ENCODE data around the gene HEMGN. TPM values are rescaled to one million over a fixed set of nuclear protein-coding genes. Genes with fewer than 3 reads are reported as not detected.
"Not testable (repeated sequence)": the region's sequence is repeated elsewhere in the genome, so short reads cannot be mapped to it uniquely, and the experiment has no call there.

Gene HEMGN
- total RNA-seq, 1 donor from 2014 or later: 0.33 TPM

- DNase-seq (ENCODE audit: low spot score) (no peak), ATAC-seq (no peak)
Observed at GRCh38 chr9:97966493-97966892, 28.5 kb upstream of the HEMGN start.

DNA sequence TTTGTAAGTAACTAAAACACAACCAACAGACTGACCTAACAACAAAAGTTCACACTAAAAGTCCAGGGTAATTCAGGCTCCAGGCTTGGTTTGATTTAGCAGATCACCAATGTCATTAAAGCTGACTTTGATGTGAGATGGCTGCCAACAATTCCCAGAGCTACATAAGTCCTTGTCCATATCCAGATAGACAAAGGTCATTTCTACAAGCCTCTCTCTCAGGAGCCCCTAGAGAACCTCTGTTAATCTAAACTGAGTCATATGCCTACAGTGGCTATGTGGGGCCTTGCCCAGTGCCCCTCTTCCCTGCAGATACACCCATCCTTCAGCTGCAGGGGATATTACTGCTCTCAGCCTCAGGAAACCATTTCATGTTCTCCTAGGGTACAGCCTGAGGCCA lies 26.9 kb upstream of the HEMGN start:
- no peak for ATAC-seq
- DNase-seq (ENCODE audit: low spot score): no peak

DNA sequence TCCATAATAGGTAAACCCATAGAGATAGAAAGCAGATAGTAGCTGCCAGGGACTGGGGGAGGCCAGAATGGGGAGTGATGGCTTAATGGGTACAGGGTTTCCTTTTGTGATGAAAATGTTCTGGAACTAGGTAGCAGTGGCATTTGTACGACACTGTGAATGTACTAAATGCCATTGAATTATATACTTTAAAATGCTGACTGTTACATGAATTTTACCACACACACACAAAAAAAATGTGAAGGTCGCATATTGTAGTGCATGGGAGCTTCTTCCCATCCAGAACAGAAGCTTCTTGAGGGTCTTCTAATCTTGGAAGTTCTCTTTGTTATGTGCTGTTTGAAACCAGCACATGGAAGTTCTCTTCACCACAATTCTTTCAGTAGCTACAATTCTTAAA lies 25.3 kb upstream of the HEMGN start:
- no peak for DNase-seq (ENCODE audit: low spot score)

GRCh38 chr9:97962575-97962974 lies 24.6 kb upstream of the HEMGN start:
- DNase-seq (ENCODE audit: low spot score) (no peak), ATAC-seq (no peak)

More for the DNA sequence above, 25.3 kb upstream of the HEMGN start:
- ATAC-seq: no peak

DNA sequence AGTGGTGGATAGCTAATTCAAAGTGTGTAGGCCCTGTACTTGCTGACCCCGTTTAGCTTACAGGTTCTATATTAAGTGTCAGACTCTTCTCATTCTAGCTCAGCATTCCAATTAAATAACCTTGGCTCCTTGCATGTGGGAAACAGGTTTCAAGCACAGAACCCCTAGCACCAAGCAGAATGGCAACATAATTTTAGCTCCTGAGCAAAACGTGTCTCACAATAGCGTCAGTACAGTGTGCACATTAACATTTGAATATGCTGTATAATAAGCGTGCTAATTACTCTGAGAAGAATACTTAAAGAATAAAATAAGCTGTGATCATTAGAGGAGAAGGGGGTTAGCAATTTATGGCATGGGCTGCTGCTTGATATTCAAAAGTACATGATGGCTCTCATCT lies 24.2 kb upstream of the HEMGN start:
- DNase-seq (ENCODE audit: low spot score) (no peak), ATAC-seq (no peak)

DNA sequence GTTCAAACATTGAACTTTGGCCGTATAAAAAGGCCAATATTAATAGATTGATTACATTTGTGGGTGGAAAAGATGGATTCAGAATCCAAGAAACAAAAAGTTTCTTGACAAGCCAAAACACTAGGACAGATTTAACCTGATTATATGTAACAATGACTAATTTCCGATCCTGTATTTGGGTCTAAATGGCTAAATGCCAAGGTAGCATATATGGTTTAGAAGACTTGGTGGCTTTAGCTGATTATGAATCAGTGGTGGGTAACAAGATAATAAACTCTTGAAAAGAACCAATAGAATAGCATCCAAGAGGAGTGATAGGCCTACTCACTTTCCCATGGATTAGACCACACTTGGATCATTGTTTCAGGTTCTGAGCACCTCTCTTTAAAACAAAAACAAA lies 23.4 kb upstream of the HEMGN start:
- DNase-seq (ENCODE audit: low spot score) (no peak), ATAC-seq (no peak)

- not testable (repeated sequence) for ATAC-seq; DNase-seq (ENCODE audit: low spot score)
Observed at GRCh38 chr9:97960678-97961328, 22.8 kb upstream of the HEMGN start.

- ATAC-seq (no peak), DNase-seq (ENCODE audit: low spot score) (no peak)
Observed at GRCh38 chr9:97959585-97959984, 21.6 kb upstream of the HEMGN start.

GRCh38 chr9:97958812-97959511 lies 21.0 kb upstream of the HEMGN start:
- DNase-seq (ENCODE audit: low spot score) (no peak), ATAC-seq (no peak)

- no peak for DNase-seq (ENCODE audit: low spot score)
- no peak for ATAC-seq
Observed at GRCh38 chr9:97956331-97956730, 18.4 kb upstream of the HEMGN start.

GRCh38 chr9:97954550-97954989 lies 16.6 kb upstream of the HEMGN start:
- peak; percentile 58 for DNase-seq (ENCODE audit: low spot score)

GRCh38 chr9:97950873-97951272 lies 12.9 kb upstream of the HEMGN start:
- DNase-seq (ENCODE audit: low spot score); ATAC-seq: not testable (repeated sequence)

More at GRCh38 chr9:97954550-97954989, 16.6 kb upstream of the HEMGN start:
- ATAC-seq: peak; percentile 100

- ATAC-seq; DNase-seq (ENCODE audit: low spot score): not testable (repeated sequence)
Observed at GRCh38 chr9:97947094-97947493, 9.1 kb upstream of the HEMGN start.

GRCh38 chr9:97945470-97945869 lies 7.5 kb upstream of the HEMGN start:
- not testable (repeated sequence) for ATAC-seq; DNase-seq (ENCODE audit: low spot score)

- ATAC-seq: no peak
- no peak for DNase-seq (ENCODE audit: low spot score)
Observed at GRCh38 chr9:97944612-97945011, 6.6 kb upstream of the HEMGN start.

DNA sequence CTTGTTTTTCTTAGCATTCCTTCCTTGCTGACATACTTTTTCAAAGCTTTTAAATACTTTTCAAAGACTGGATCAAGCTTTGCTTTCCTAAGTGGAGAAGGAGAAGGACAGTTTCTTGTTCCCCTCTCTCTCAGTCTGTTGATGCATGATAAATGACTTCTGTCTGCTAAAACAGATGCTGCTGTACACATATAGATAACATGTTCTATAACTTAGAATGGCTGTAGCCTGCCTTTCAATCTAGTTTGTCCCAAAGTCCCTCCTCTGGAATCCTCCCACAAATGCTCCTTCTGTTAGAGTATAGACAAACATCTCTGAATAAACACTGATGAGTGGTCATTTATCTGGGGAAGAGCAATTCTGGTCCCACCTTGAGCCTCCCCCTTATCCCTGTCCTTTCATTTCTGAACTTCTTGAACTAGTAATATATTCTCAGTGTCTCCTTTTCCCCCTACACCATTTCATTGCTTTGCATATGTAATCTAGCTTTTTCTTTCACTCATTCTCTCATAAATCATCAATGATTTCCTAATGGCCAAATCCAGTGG lies 5.4 kb upstream of the HEMGN start:
- ATAC-seq: no peak
- no peak for DNase-seq (ENCODE audit: low spot score)

DNA sequence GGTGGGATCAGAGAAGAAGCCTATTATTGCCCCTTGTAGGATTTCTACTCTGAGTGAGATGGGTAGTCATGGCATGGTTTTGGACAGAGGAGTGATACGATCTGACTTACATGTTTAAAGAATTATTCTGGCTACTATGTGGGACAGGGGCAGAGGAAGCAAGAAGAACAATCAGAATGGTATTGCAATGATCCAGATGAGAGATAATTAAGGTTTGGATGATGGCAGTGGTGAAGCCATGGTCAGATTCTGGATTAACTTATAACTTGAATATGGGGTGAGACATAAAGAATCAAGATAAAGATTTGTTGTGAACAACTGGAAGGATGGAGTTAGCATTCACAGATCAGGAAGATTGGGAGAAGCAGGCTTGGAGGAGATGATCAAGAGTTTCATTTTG lies 3.4 kb upstream of the HEMGN start:
- DNase-seq (ENCODE audit: low spot score) (no peak), ATAC-seq (no peak)

DNA sequence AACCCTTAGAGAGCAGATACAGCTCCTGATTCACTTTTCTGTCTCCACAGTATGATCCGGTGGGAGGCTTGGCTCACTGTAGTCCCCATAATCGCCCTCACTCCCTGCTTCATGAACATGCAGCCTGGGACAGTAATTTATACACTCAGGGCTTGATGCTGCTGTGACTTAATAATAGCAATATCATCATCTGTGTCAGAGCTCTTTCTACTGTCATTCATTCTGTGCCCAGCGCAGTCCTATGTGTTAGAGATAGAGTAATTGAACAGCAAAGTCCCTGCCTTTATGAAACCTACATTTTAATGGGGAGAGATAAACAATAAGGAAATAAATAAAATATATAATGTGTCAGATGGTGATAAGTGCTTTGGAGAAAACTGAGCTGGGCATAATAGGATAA lies 2.8 kb upstream of the HEMGN start:
- DNase-seq (ENCODE audit: low spot score) (no peak), ATAC-seq (no peak)

GRCh38 chr9:97940233-97940632 lies 2.3 kb upstream of the HEMGN start:
- no peak for ATAC-seq

DNA sequence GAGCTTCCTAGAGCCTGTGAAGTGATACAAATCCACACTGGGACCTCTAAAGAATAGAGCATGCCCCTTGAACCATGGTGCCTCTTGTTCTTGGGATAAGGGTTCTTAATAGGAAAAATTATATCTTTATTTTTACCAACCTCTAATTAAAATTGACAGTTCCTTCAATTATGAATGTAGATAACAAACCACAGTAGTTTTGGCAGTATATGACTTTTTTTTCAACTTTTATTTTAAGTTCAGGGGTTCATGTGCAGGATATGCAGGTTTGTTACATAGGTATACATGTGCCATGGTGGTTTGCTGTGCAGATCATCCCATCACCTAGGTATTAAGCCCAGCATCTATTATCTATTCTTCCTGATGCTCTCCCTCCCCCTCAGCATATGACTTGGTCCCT lies 974 bp downstream of the HEMGN start:
- ATAC-seq: no peak
- DNase-seq (ENCODE audit: low spot score): no peak

More at GRCh38 chr9:97940233-97940632, 2.3 kb upstream of the HEMGN start:
- no peak for DNase-seq (ENCODE audit: low spot score)

DNA sequence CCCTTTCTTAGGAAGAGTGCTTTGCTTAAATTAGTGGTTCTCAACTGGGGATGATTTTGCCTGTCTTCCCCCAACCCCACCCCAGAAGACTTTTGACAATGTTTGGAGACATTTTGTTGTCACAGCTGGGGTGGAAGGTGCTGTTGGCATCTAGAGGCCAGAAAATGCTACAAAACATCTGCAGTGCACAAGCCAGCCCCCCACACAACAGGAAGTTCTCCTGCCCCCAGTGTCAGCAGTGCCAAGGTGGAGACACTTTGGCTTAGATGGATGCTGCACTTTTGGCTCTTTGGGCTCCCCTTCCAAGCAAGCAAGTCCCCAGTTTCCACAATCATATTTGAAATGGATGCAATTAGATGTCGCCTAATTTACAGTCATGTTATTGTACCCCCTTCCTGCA lies 2.7 kb downstream of the HEMGN start:
- DNase-seq (ENCODE audit: low spot score): no peak
- ATAC-seq: no peak
